Measurements from ENCODE around the gene NRP1. TPM values are rescaled to one million over a fixed set of nuclear protein-coding genes. Genes with fewer than 3 reads are reported as not detected.

NRP1 gene
- total RNA-seq, 2 experiments from 2014 or later = 0.06 TPM; not detected in 1

DNA sequence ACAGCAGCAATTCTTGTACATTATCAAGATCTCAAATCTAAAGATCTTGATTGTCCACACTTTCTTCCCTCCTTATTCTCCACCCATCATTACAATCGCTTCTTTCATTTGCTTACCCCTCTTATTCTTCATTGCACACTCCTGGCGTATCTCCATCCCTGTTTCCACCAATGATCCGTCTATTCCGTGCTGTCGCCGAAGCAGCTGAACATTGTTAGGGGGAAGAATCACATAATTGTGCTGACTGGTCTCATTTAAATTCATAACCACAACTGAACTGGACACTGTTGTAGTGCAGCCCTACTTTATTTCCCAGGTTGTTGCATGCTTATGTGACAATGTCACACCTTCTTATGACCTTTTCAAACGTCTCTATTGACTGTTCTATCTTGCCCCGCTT lies 18.9 kb upstream of the NRP1 start:
- Histone ChIP-seq H3K27ac (ENCODE audit: low read depth in 1 of 2, low read length in 2 of 2) (no peak overlapping the region), H3K4me3 (ENCODE audit: low read length) (no peak overlapping the region), H3K4me1 (ENCODE audit: insufficient read depth, low read length) (no peaks in the 10 kb centered on the region), H3K27me3 (ENCODE audit: control insufficient read depth in 1 of 2, insufficient read depth in 2 of 2, low read length in 2 of 2) (peaks cover 0 to 4% of the 10 kb centered on the region in 2 experiments), H3K9me3 (ENCODE audit: control insufficient read depth in 1 of 2, insufficient read depth in 1 of 2, low read length in 2 of 2) (no peaks in the 10 kb centered on the region), H3K36me3 (ENCODE audit: insufficient read depth, low read length) (no peaks in the 10 kb centered on the region)
- no peak overlapping the region for H3K27ac Mint-ChIP-seq
- intact Hi-C loops (cut with DNase I, micrococcal nuclease) = no loop called here
- no peaks in the 10 kb centered on the region for H3K9me3 Mint-ChIP-seq
- H3K27me3 Mint-ChIP-seq = peaks cover 18% of the 10 kb centered on the region
- ChIA-PET POLR2A (no interaction called here), CTCF (no interaction called here)
- no peak overlapping the region for H3K4me3 Mint-ChIP-seq
- DNase-seq (no peak), ATAC-seq (ENCODE audit: poor library complexity) (no peak)
- H3K36me3 Mint-ChIP-seq (ENCODE audit: low read depth) = no peaks in the 10 kb centered on the region
- TF ChIP-seq, protein P1, sequence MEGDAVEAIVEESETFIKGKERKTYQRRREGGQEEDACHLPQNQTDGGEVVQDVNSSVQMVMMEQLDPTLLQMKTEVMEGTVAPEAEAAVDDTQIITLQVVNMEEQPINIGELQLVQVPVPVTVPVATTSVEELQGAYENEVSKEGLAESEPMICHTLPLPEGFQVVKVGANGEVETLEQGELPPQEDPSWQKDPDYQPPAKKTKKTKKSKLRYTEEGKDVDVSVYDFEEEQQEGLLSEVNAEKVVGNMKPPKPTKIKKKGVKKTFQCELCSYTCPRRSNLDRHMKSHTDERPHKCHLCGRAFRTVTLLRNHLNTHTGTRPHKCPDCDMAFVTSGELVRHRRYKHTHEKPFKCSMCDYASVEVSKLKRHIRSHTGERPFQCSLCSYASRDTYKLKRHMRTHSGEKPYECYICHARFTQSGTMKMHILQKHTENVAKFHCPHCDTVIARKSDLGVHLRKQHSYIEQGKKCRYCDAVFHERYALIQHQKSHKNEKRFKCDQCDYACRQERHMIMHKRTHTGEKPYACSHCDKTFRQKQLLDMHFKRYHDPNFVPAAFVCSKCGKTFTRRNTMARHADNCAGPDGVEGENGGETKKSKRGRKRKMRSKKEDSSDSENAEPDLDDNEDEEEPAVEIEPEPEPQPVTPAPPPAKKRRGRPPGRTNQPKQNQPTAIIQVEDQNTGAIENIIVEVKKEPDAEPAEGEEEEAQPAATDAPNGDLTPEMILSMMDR (IDR thresholded peaks at IDR 0.05) = no peak
- H3K4me1 Mint-ChIP-seq (ENCODE audit: low read depth) = no peaks in the 10 kb centered on the region

DNA sequence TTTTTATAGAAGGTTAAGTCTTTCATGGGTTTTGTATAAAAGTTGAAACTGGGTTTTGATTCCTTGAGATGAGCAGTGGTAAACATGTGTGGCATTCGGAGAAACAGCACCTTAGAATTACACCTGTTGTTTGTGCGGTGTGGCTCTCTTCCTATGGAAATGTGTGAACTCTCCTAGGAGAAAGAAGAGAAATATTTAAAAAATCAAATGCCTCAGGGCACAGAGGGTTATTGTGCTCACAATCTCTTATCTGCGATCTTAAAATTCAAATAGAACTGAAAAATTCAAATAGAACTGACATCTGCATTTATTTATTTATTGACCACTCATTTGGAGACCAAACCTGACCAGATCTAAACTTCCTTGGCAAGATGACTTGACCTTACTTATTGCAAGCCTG lies 18.1 kb upstream of the NRP1 start:
- TF ChIP-seq, protein P1 (IDR thresholded peaks at IDR 0.05) = no peak
- Mint-ChIP-seq H3K4me1 (ENCODE audit: low read depth) (no peaks in the 10 kb centered on the region), H3K36me3 (ENCODE audit: low read depth) (no peaks in the 10 kb centered on the region), H3K27me3 (peaks cover 21% of the 10 kb centered on the region), H3K4me3 (no peak overlapping the region), H3K9me3 (no peaks in the 10 kb centered on the region), H3K27ac (no peak overlapping the region)
- POLR2A ChIA-PET = no interaction called here
- no peaks in the 10 kb centered on the region for H3K36me3 ChIP-seq (ENCODE audit: insufficient read depth, low read length)
- no peaks in the 10 kb centered on the region for H3K4me1 ChIP-seq (ENCODE audit: insufficient read depth, low read length)
- CTCF ChIA-PET = no interaction called here
- H3K4me3 ChIP-seq (ENCODE audit: low read length) = no peak overlapping the region
- H3K27ac ChIP-seq (ENCODE audit: low read depth in 1 of 2, low read length in 2 of 2) = no peak overlapping the region
- DNase-seq (no peak), ATAC-seq (ENCODE audit: poor library complexity) (no peak)
- intact Hi-C loops (cut with DNase I, micrococcal nuclease) = no loop called here
- H3K27me3 ChIP-seq (ENCODE audit: control insufficient read depth in 1 of 2, insufficient read depth in 2 of 2, low read length in 2 of 2) = peaks cover 0 to under 1% of the 10 kb centered on the region in 2 experiments
- H3K9me3 ChIP-seq (ENCODE audit: control insufficient read depth in 1 of 2, insufficient read depth in 1 of 2, low read length in 2 of 2) = no peaks in the 10 kb centered on the region

DNA sequence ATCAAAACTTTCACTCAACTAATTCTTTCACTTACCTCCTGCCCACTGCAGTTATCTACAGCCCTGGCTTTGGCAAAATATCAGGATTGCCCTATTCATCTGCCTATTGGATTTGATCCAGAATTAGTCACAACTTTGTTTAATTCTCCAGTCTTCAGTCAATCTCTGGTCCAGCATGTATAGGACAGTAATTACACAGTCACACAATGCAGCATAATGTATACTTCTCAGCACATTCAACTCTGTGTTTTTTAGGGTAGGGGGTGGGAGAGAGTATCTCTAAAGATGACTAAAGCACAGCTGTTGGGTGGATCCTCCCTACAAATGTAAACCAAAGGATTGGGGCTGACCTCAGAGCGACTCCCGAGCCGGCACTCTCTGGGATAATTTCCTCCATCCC lies 17.7 kb upstream of the NRP1 start:
- H3K4me3 Mint-ChIP-seq = no peak overlapping the region
- Histone ChIP-seq H3K27ac (ENCODE audit: low read depth in 1 of 2, low read length in 2 of 2) (no peak overlapping the region), H3K36me3 (ENCODE audit: insufficient read depth, low read length) (no peaks in the 10 kb centered on the region), H3K9me3 (ENCODE audit: control insufficient read depth in 1 of 2, insufficient read depth in 1 of 2, low read length in 2 of 2) (no peaks in the 10 kb centered on the region), H3K4me3 (ENCODE audit: low read length) (no peak overlapping the region), H3K4me1 (ENCODE audit: insufficient read depth, low read length) (no peaks in the 10 kb centered on the region), H3K27me3 (ENCODE audit: control insufficient read depth in 1 of 2, insufficient read depth in 2 of 2, low read length in 2 of 2) (no peaks in the 10 kb centered on the region)
- TF ChIP-seq, protein P1 (IDR thresholded peaks at IDR 0.05) = no peak
- DNase-seq = no peak
- ChIA-PET POLR2A (no interaction called here), CTCF (no interaction called here)
- peaks cover 24% of the 10 kb centered on the region for H3K27me3 Mint-ChIP-seq
- no peaks in the 10 kb centered on the region for H3K36me3 Mint-ChIP-seq (ENCODE audit: low read depth)
- no peak for ATAC-seq (ENCODE audit: poor library complexity)
- intact Hi-C loops (cut with DNase I, micrococcal nuclease) = no loop called here
- no peaks in the 10 kb centered on the region for H3K4me1 Mint-ChIP-seq (ENCODE audit: low read depth)
- no peak overlapping the region for H3K27ac Mint-ChIP-seq
- no peaks in the 10 kb centered on the region for H3K9me3 Mint-ChIP-seq
